HG03064 (cell line): Measurements from ENCODE around the gene KLLN.
"Not testable (repeated sequence)": the region's sequence is repeated elsewhere in the genome, so short reads cannot be mapped to it uniquely, and the experiment has no call there.

ENCODE experiments used
- ATAC-seq: cut with Tn5 transposase; IDR thresholded peaks from one replicate; pipeline ENCODE4 v1.9.1; 2021; ENCODE audit warnings: low read depth; ENCODE audit not compliant: unreplicated experiment

KLLN gene

GRCh38 chr10:87843714-87844113 lies 19.6 kb downstream of the KLLN start:
- ATAC-seq: no peak

- no peak for ATAC-seq
Observed at GRCh38 chr10:87842776-87843497, 20.4 kb downstream of the KLLN start.

GRCh38 chr10:87842220-87842641 lies 21.1 kb downstream of the KLLN start:
- no peak for ATAC-seq

GRCh38 chr10:87841186-87841585 lies 22.1 kb downstream of the KLLN start:
- ATAC-seq: no peak

GRCh38 chr10:87838650-87839049 lies 24.7 kb downstream of the KLLN start:
- ATAC-seq: no peak

GRCh38 chr10:87837445-87837844 lies 25.9 kb downstream of the KLLN start:
- ATAC-seq: no peak

GRCh38 chr10:87836098-87836497 lies 27.2 kb downstream of the KLLN start:
- no peak for ATAC-seq

GRCh38 chr10:87829986-87830729 lies 33.2 kb downstream of the KLLN start:
- ATAC-seq: no peak

GRCh38 chr10:87829051-87829450 lies 34.3 kb downstream of the KLLN start:
- not testable (repeated sequence) for ATAC-seq

- no peak for ATAC-seq
Observed at GRCh38 chr10:87827681-87828080, 35.7 kb downstream of the KLLN start.

- ATAC-seq: no peak
Observed at GRCh38 chr10:87826653-87827052, 36.7 kb downstream of the KLLN start.

GRCh38 chr10:87819289-87819585 lies 44.1 kb downstream of the KLLN start:
- ATAC-seq: no peak

- ATAC-seq: peak; percentile 49
Observed at GRCh38 chr10:87818505-87819288, 44.6 kb downstream of the KLLN start.

- peak; percentile 64 for ATAC-seq
Observed at GRCh38 chr10:87817609-87818504, 45.5 kb downstream of the KLLN start, which contains the start of gene ATAD1. ATAD1 (minus strand) TSS chr10:87818226; CDS start chr10:87814599, 3,627 bp downstream.

GRCh38 chr10:87816898-87817608 lies 46.3 kb downstream of the KLLN start:
- ATAC-seq: no peak

GRCh38 chr10:87816163-87816897 lies 47.0 kb downstream of the KLLN start:
- no peak for ATAC-seq
